ENCODE results near the gene HVCN1. TPM values are rescaled to one million over a fixed set of nuclear protein-coding genes. Genes with fewer than 3 reads are reported as not detected.

The HVCN1 gene
- total RNA-seq, 4 donors from 2014 or later: 4.6 to 8.1 (median 5.8) TPM

DNA sequence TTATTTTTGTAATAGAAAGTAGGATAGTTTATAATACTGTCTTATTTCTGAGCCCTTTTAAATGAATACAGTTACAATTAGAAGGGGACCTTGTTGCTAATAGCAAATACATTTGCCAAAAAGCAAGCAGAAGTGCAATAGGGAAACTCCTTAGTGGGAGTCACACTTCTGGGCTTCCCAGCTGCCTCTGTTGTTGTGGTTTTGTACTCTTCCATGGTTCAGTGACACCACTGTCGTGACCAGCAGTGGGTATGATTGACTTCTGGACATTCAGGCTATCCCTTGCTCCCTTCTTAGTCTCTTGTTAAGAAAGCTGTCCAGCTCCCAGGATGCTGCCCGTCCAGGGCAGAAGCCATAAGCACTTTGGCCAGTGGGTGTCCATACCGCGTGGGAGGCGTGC is 52.4 kb downstream of the HVCN1 start:
- H3K27me3 ChIP-seq: no peaks in the 10 kb centered on the region
- in situ Hi-C loops (cut with MboI; ENCODE audit: low sequenced_read_pairs in 4 of 4) (no loop called here), intact Hi-C loops (cut with DNase I; ENCODE audit: low total_unique reads) (loop anchor here (5.0 kb wide), 1 partner anchor 106 kb away; the partner anchor contains the start of gene PPP1CC)
- TF ChIP-seq POLR2A (IDR thresholded peaks at IDR 0.05): no peak
- TF ChIP-seq, protein P1, sequence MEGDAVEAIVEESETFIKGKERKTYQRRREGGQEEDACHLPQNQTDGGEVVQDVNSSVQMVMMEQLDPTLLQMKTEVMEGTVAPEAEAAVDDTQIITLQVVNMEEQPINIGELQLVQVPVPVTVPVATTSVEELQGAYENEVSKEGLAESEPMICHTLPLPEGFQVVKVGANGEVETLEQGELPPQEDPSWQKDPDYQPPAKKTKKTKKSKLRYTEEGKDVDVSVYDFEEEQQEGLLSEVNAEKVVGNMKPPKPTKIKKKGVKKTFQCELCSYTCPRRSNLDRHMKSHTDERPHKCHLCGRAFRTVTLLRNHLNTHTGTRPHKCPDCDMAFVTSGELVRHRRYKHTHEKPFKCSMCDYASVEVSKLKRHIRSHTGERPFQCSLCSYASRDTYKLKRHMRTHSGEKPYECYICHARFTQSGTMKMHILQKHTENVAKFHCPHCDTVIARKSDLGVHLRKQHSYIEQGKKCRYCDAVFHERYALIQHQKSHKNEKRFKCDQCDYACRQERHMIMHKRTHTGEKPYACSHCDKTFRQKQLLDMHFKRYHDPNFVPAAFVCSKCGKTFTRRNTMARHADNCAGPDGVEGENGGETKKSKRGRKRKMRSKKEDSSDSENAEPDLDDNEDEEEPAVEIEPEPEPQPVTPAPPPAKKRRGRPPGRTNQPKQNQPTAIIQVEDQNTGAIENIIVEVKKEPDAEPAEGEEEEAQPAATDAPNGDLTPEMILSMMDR (IDR thresholded peaks at IDR 0.05 in 4 of 5, conservative IDR thresholded peaks at IDR 0.05 in 1 of 5): no peak
- H3K9me3 ChIP-seq: no peaks in the 10 kb centered on the region
- H3K27ac ChIP-seq: peak overlapping the region in 2 of 4 donors; percentile 80 to 88
- H3K36me3 ChIP-seq: peaks cover 0 to 3% of the 10 kb centered on the region in 2 donors
- ATAC-seq (no peak), DNase-seq (no peak)
- H3K4me1 ChIP-seq: peaks cover 22 to 40% of the 10 kb centered on the region in 2 donors
- H3K4me3 ChIP-seq: no peak overlapping the region

DNA sequence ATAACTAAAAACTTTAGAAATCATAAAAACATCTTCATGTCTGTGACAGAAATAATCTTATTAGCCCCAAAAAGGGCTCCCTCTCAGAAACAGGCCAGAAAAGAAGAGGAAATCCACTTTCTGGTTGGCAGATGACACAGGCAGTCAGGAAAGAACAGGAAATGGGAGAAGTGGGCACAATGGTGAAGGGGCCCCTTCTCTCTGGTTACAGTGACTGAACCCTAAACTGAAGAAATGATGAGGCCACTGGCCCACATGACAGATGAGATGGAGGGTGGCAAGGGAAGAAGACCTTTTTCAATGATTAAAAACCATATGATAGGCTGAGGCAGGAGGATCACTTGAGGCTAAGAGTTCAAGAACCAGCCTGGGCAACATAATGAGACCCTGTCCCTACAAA is 53.9 kb downstream of the HVCN1 start:
- in situ Hi-C loops (cut with MboI; ENCODE audit: low sequenced_read_pairs in 4 of 4) (no loop called here), intact Hi-C loops (cut with DNase I; ENCODE audit: low total_unique reads) (loop anchor here (5.0 kb wide), 1 partner anchor 107 kb away; the partner anchor contains the start of gene PPP1CC)
- no peak for ATAC-seq
- H3K4me1 ChIP-seq: peaks cover 15 to 27% of the 10 kb centered on the region in 2 donors
- TF ChIP-seq POLR2A (IDR thresholded peaks at IDR 0.05): no peak
- TF ChIP-seq, protein P1 (IDR thresholded peaks at IDR 0.05 in 4 of 5, conservative IDR thresholded peaks at IDR 0.05 in 1 of 5): no peak
- DNase-seq: no peak
- no peak overlapping the region for H3K4me3 ChIP-seq
- H3K27me3 ChIP-seq: no peaks in the 10 kb centered on the region
- no peaks in the 10 kb centered on the region for H3K9me3 ChIP-seq
- H3K36me3 ChIP-seq: peaks cover 0 to 3% of the 10 kb centered on the region in 2 donors
- no peak overlapping the region for H3K27ac ChIP-seq

DNA sequence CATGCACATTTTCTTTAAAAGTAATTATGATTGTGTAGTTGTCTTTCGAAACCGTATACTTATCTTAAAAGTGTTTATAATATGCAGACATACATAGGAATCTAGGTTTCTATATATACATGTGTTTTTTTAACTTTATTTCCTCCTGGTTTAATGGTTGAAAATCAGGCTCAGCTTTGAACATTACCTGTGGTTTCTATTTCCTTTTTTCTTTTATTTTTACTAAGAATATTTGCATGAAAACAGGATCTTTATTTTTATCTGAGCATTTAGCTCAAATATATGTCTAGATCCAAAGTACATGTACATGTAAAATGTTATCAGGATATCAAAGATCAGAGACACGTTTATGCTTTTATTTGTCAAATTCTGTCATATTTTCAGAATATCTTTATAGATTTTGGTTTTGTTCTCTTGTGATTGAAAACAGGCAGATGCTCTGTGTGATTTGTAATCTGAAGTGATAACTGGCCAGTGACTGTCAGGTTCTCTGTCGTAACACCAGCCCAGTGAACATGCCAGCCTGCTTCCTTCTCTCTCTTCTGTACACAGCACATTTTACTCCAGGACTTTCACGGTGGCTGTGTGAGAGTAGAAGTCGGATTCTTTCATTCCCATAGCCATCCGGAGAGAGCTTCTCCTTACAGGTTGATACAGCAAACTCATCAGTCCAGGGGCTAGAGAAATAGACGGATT is 61.3 kb downstream of the HVCN1 start:
- Histone ChIP-seq H3K27me3 (no peaks in the 10 kb centered on the region), H3K4me1 (no peaks in the 10 kb centered on the region), H3K36me3 (peaks cover 0 to 20% of the 10 kb centered on the region in 2 donors), H3K4me3 (no peak overlapping the region), H3K9me3 (no peaks in the 10 kb centered on the region), H3K27ac (no peak overlapping the region)
- ATAC-seq: no peak
- in situ Hi-C loops (cut with MboI; ENCODE audit: low sequenced_read_pairs in 4 of 4): loop anchor here in 1 of 4 donors (10.0 kb wide), 1 partner anchor 67 kb away; no protein-coding TSS in a partner anchor
- no peak for DNase-seq
- intact Hi-C loops (cut with DNase I; ENCODE audit: low total_unique reads): no loop called here
- TF ChIP-seq, protein P1 (IDR thresholded peaks at IDR 0.05 in 4 of 5, conservative IDR thresholded peaks at IDR 0.05 in 1 of 5): no peak
- no peak for TF ChIP-seq POLR2A (IDR thresholded peaks at IDR 0.05)

DNA sequence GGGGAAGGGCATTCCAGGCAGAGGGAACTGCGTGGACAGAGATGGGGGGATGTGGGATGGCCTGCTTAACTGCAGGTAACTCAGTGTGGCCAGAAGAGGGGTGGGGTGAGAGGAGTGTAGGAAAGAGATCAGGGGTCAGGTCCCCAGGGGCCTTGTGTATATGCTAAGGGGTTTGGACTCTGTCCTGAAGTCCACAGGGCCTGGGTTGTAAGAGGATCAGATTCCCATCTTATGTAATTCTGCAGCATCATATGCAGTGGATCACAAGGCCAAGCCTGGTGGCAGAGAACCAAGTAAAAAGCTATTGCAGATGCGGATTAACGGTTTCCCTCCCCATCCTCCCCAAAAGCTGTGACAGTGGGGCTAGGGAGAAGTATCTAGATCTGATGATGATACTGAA is 66.3 kb downstream of the HVCN1 start:
- Histone ChIP-seq H3K4me3 (no peak overlapping the region), H3K36me3 (peaks cover 0 to 7% of the 10 kb centered on the region in 2 donors), H3K27me3 (no peaks in the 10 kb centered on the region), H3K4me1 (no peaks in the 10 kb centered on the region), H3K27ac (no peak overlapping the region), H3K9me3 (no peaks in the 10 kb centered on the region)
- intact Hi-C loops (cut with DNase I; ENCODE audit: low total_unique reads): no loop called here
- no peak for ATAC-seq
- in situ Hi-C loops (cut with MboI; ENCODE audit: low sequenced_read_pairs in 4 of 4): loop anchor here in 1 of 4 donors (10.0 kb wide), 1 partner anchor 72 kb away; no protein-coding TSS in a partner anchor
- no peak for DNase-seq
- TF ChIP-seq, protein P1 (IDR thresholded peaks at IDR 0.05 in 4 of 5, conservative IDR thresholded peaks at IDR 0.05 in 1 of 5): no peak
- no peak for TF ChIP-seq POLR2A (IDR thresholded peaks at IDR 0.05)
